C4-2B (cell line): ENCODE data around the gene ANKRD44.
A peak's percentile ranks its signal among the peaks of the same experiment; 100 is the strongest.

Experiments used
- H3K27ac ChIP-seq: fragments of 450-650 bp; 2 replicates; pipeline ENCODE4 v1.5.1; 2017
- ZFX ChIP-seq: fragments of 450-650 bp; IDR thresholded peaks from 2 replicates; pipeline ENCODE4 v1.6.1; 2017
- TF ChIP-seq, protein P1 (sequence below): fragments of 450-650 bp; conservative IDR thresholded peaks from 2 replicates; pipeline ENCODE4 v1.5.1; 2017; ENCODE audit warnings: mild to moderate bottlenecking

The ANKRD44 gene

GRCh38 chr2:197307236-197307932 lies 3.2 kb downstream of the ANKRD44 start:
- H3K27ac ChIP-seq = peak overlapping the region; percentile 24; the same call in 1 of the 2 replicates
- TF ChIP-seq ZFX = no peak
- TF ChIP-seq, protein P1, sequence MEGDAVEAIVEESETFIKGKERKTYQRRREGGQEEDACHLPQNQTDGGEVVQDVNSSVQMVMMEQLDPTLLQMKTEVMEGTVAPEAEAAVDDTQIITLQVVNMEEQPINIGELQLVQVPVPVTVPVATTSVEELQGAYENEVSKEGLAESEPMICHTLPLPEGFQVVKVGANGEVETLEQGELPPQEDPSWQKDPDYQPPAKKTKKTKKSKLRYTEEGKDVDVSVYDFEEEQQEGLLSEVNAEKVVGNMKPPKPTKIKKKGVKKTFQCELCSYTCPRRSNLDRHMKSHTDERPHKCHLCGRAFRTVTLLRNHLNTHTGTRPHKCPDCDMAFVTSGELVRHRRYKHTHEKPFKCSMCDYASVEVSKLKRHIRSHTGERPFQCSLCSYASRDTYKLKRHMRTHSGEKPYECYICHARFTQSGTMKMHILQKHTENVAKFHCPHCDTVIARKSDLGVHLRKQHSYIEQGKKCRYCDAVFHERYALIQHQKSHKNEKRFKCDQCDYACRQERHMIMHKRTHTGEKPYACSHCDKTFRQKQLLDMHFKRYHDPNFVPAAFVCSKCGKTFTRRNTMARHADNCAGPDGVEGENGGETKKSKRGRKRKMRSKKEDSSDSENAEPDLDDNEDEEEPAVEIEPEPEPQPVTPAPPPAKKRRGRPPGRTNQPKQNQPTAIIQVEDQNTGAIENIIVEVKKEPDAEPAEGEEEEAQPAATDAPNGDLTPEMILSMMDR = peak; percentile 21

- TF ChIP-seq, protein P1 = no peak
- TF ChIP-seq ZFX = no peak
- H3K27ac ChIP-seq = peak overlapping the region; percentile 49
Measured at GRCh38 chr2:197306696-197307040, 3.9 kb downstream of the ANKRD44 start.

DNA sequence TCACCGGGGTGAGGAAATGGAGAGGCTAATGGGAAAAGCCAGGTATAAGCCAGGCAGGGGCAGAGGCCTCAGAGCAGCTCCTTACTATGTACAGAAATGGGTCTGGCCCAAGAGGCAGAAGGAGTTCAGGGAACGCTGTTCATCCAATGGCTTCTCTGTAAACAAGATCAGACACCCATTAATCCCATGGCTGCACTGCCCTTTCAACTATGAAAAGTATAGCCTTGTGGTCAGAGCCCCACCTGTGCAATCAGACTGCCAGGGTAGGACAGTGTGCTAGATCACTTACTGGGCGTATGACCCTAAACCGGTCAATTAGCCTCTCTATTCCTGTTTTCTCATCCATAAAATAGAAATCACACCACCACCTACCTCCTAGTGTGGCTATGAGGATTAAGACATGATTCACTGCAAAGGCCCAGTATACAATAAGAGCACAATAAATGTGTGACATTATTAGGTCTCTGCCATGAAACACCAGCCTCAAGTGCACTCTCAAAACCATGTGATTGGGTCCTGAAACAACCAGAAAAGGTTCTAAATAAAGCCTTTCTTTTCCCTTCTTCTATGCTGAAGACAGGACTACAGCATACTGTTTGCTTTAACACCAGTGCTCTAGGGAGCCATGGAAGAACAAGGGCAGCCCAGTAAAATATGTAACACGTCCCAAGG lies 4.4 kb downstream of the ANKRD44 start:
- TF ChIP-seq, protein P1 = no peak
- no peak for TF ChIP-seq ZFX
- peak overlapping the region; percentile 49 for H3K27ac ChIP-seq

- H3K27ac ChIP-seq = no peak overlapping the region
- TF ChIP-seq, protein P1 = no peak
- no peak for TF ChIP-seq ZFX
Measured at GRCh38 chr2:197304556-197305011, 6.0 kb downstream of the ANKRD44 start.

DNA sequence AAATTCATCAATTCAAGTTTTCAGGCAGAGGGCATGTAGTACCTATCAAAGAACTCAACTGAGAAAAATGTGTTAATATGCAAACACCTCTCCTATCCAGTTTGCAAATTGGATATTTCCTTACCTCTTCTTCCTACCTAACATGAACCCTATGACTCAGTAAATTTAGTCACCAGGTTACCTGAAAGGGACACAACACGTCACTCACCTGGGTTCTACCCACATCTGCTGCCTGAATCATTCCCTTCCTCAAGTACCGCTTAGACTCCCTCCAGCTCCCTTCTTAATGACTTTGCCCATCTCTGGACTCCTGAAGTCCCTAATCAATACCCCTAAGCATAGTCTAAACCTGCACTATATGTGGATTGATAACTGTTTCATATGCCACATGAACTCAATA lies 10.4 kb downstream of the ANKRD44 start:
- H3K27ac ChIP-seq = no peak overlapping the region
- TF ChIP-seq, protein P1 = no peak
- TF ChIP-seq ZFX = no peak

DNA sequence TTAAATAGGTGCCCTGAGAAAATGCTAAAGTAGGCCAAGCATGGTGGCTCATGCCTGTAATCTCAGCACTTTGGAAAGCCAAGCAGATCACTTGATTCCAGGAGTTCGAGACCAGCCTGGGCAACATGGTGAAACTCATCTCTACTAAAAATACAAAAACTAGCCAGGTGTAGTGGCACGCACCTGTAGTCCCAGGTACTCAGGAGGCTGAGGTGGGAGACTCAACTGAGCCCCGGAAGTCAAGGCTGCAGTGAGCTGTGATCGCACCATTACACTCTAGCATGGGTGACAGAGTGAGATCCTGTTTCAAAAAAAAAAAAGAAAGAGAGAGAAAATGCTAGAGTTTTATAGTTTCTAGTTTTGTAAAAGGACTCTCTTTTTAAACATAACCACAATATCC lies 12.0 kb downstream of the ANKRD44 start:
- H3K27ac ChIP-seq = no peak overlapping the region
- TF ChIP-seq, protein P1 = no peak
- no peak for TF ChIP-seq ZFX

- TF ChIP-seq, protein P1 = no peak
- TF ChIP-seq ZFX = no peak
- H3K27ac ChIP-seq = no peak overlapping the region
Measured at GRCh38 chr2:197297772-197298318, 12.7 kb downstream of the ANKRD44 start.
